HepG2 (cell line): ENCODE data around the gene ZNF839. TPM values are rescaled to one million over a fixed set of nuclear protein-coding genes. Genes with fewer than 3 reads are reported as not detected.

ENCODE experiments used
- ATAC-seq: fragments of 200-7000 bp; cut with Tn5 transposase; 3 replicates; pipeline ENCODE4 v1.9.1; 2020; ENCODE audit warnings: mild to moderate bottlenecking, moderate library complexity
- BruUV-seq: library from RNA; stranded (reverse); fragments of 400-500 nt; replicated peaks from 2 replicates; lab custom pipeline; 2021; lab: Mats Ljungman, UMichigan
- CTCF ChIA-PET: fragments of 300-600 bp; formaldehyde crosslinking; extraction: SDS; loops from one replicate; lab custom pipeline; 2021; ENCODE audit warnings: low total read pairs, inconsistent platforms, low intra/inter-chr PET ratio; lab: Yijun Ruan, JAX
- POLR2A ChIA-PET: fragments of 350-600 bp; sonication (Branson Sonifier 250); formaldehyde crosslinking; loops from one replicate; lab custom pipeline; 2020; ENCODE audit warnings: antibody characterized with exemption, inconsistent platforms; lab: Yijun Ruan, JAX
- DNase-seq: peaks from one replicate; pipeline ENCODE4 v3.0.0-alpha.2; 2015; ENCODE audit warnings: low spot score
- FAIRE-seq: peaks from 3 replicates; lab custom pipeline; 2011; peaks lifted over from hg19 to GRCh38; lab: Jason Lieb, UNC
- H2AFZ ChIP-seq: one replicate; pipeline ENCODE4 v1.6.1; 2011; ENCODE audit warnings: low read length, inconsistent platforms
- H3K27ac ChIP-seq: fragments of 300-600 bp; 3 replicates; pipeline ENCODE4 v1.8.0; 2011; ENCODE audit warnings: mixed run types, mild to moderate bottlenecking, mixed read lengths, low read length, inconsistent platforms; ENCODE audit not compliant: insufficient read depth; ENCODE audit errors: extremely low read length
- H3K27me3 ChIP-seq, 2 experiments: fragments of 200-600 bp in 1 of 2; 2 replicates in 1 of 2; 3 replicates in 1 of 2; pipeline versions ENCODE4 v1.6.0 to v1.8.0; 2011; ENCODE audit warnings: low read length in 2 of 2, mild to moderate bottlenecking in 2 of 2, moderate library complexity in 2 of 2, inconsistent platforms in 1 of 2; ENCODE audit not compliant: insufficient read depth in 2 of 2, control insufficient read depth in 1 of 2
- H3K36me3 ChIP-seq, 2 experiments: fragments of 200-600 bp in 1 of 2; replicated peaks in 1 of 2; 2 replicates in 1 of 2; 3 replicates in 1 of 2; pipeline versions ENCODE4 v1.5.1 to v1.8.0; 2011; ENCODE audit warnings: low read length in 2 of 2, inconsistent platforms in 1 of 2; ENCODE audit not compliant: insufficient read depth in 2 of 2, control insufficient read depth in 1 of 2
- H3K4me1 ChIP-seq: 2 replicates; pipeline ENCODE4 v1.5.1; 2012; ENCODE audit warnings: low read length, inconsistent platforms; ENCODE audit not compliant: insufficient read depth
- H3K4me2 ChIP-seq: 2 replicates; pipeline ENCODE4 v1.6.0; 2011; ENCODE audit warnings: low read depth, low read length, inconsistent platforms
- H3K4me3 ChIP-seq, 3 experiments: fragments of 200-600 bp in 1 of 3; sonication (generic), shearing (Covaris generic) in 1 of 3; replicated peaks in 1 of 3; 2 replicates each; pipeline ENCODE4 v1.5.1; 2011 to 2016; ENCODE audit warnings: low read length in 3 of 3, inconsistent platforms in 2 of 3, low read depth in 2 of 3, mild to moderate bottlenecking in 2 of 3, control low read depth in 1 of 3, mixed read lengths in 1 of 3; ENCODE audit not compliant: insufficient read depth in 1 of 3
- H3K79me2 ChIP-seq: one replicate; pipeline ENCODE4 v1.6.1; 2011; ENCODE audit warnings: low read length, inconsistent platforms; ENCODE audit not compliant: insufficient read depth
- H3K9ac ChIP-seq: 2 replicates; pipeline ENCODE4 v1.6.0; 2011; ENCODE audit warnings: mild to moderate bottlenecking, low read depth, low read length, inconsistent platforms; ENCODE audit not compliant: insufficient read depth
- H3K9me3 ChIP-seq: 2 replicates; pipeline ENCODE4 v1.5.1; 2012; ENCODE audit warnings: mild to moderate bottlenecking, low read length
- H4K20me1 ChIP-seq: 2 replicates; pipeline ENCODE4 v1.6.0; 2011; ENCODE audit warnings: inconsistent platforms, mild to moderate bottlenecking, low read length, moderate library complexity; ENCODE audit not compliant: insufficient read depth
- FIP1L1 ChIP-seq: fragments of 200-400 bp; formaldehyde crosslinking; IDR thresholded peaks from 2 replicates; pipeline ENCODE4 v1.6.1; 2018; ENCODE audit warnings: low read depth, mild to moderate bottlenecking, low read length, moderate library complexity, borderline replicate concordance; ENCODE audit not compliant: insufficient read depth
- HMGA1 ChIP-seq: sonication (generic); formaldehyde crosslinking; conservative IDR thresholded peaks from 2 replicates; pipeline ENCODE4 v1.4.0; 2020; ENCODE audit warnings: missing genetic modification reagents
- HOXA9 ChIP-seq: sonication (generic); formaldehyde crosslinking; IDR thresholded peaks from 2 replicates; pipeline ENCODE4 v1.8.1; 2022; ENCODE audit warnings: missing genetic modification reagents, mild to moderate bottlenecking, moderate library complexity, borderline replicate concordance
- KMT2B ChIP-seq: IDR thresholded peaks from 2 replicates; pipeline ENCODE4 v1.6.1; 2016; ENCODE audit warnings: missing genetic modification reagents, missing compliant biosample characterization
- MAF1 ChIP-seq: sonication (generic); formaldehyde crosslinking; IDR thresholded peaks from 2 replicates; pipeline ENCODE4 v1.5.0; 2020; ENCODE audit warnings: missing genetic modification reagents, borderline replicate concordance
- MAFG ChIP-seq: sonication (generic); formaldehyde crosslinking; IDR thresholded peaks from 2 replicates; pipeline ENCODE4 v1.5.1; 2020; ENCODE audit warnings: mild to moderate bottlenecking, missing genetic modification reagents
- NFRKB ChIP-seq: fragments of 450-650 bp; IDR thresholded peaks from 2 replicates; pipeline ENCODE4 v1.6.1; 2017
- SAP130 ChIP-seq: IDR thresholded peaks from 2 replicates; pipeline ENCODE4 v1.6.1; 2016; ENCODE audit warnings: low read depth
- SETDB1 ChIP-seq: sonication (generic); formaldehyde crosslinking; IDR thresholded peaks from 2 replicates; pipeline ENCODE4 v1.5.1; 2020; ENCODE audit warnings: missing genetic modification reagents, mild to moderate bottlenecking, borderline replicate concordance
- ZNF121 ChIP-seq: sonication (generic); formaldehyde crosslinking; IDR thresholded peaks from 2 replicates; pipeline ENCODE4 v1.5.0; 2020; ENCODE audit warnings: mild to moderate bottlenecking, missing genetic modification reagents
- ZNF234 ChIP-seq: sonication (generic); formaldehyde crosslinking; conservative IDR thresholded peaks from 2 replicates; pipeline ENCODE4 v1.5.1; 2020; ENCODE audit warnings: mild to moderate bottlenecking, missing genetic modification reagents
- ZNF430 ChIP-seq: sonication (generic); formaldehyde crosslinking; IDR thresholded peaks from 2 replicates; pipeline ENCODE4 v1.9.0; 2021; ENCODE audit warnings: mild to moderate bottlenecking, missing genetic modification reagents
- ZNF790 ChIP-seq: sonication (generic); formaldehyde crosslinking; IDR thresholded peaks from 2 replicates; pipeline ENCODE4 v1.8.0; 2022; ENCODE audit warnings: missing genetic modification reagents, mild to moderate bottlenecking, borderline replicate concordance
- WGBS: methylation state at CpG from one replicate; pipeline ENCODE4 v1.1.6; 2017; ENCODE audit warnings: low lambda C conversion rate; 5-methylcytosine and 5-hydroxymethylcytosine counted together
- in situ Hi-C: cut with HindIII; loops from 2 replicates; pipeline ENCODE4 v1.10.0; 2017; ENCODE audit warnings: low pct_unique_long_range_greater_than_20kb; ENCODE audit not compliant: extremely low pct_ligation_motif_present
- intact Hi-C: fragments of 100-400 bp; cut with micrococcal nuclease; formaldehyde crosslinking; loops from one replicate; pipeline ENCODE4 v1.10.0; 2022; ENCODE audit not compliant: unreplicated experiment
- polyA plus RNA-seq, 8 experiments: library from polyadenylated mRNA; depleted of rRNA in 3 of 8; stranded (reverse) in 7 of 8; unstranded in 1 of 8; fragments of >200 nt; fragmentation: Illumina TruSeq in 4 of 8; extraction: Trizol in 4 of 8; gene quantifications; 2 replicates each; pipeline versions ENCODE4 v1.2.1 to v1.2.3, GENCODE V29; 2011 to 2016; ENCODE audit warnings: low read depth in 4 of 8, missing spikeins in 1 of 8, mixed read lengths in 1 of 8; ENCODE audit not compliant: insufficient read depth in 1 of 8
- total RNA-seq, 5 experiments: library from RNA; depleted of rRNA; stranded (reverse); fragments of >200 nt; fragmentation: Illumina TruSeq; extraction: Trizol; gene quantifications; 2 replicates each; pipeline ENCODE4 v1.2.3, GENCODE V29; 2016; ENCODE audit warnings: low read depth in 1 of 5
- TF ChIP-seq, protein P1 (sequence below): IDR thresholded peaks from 2 replicates; pipeline ENCODE4 v1.6.1; 2016; ENCODE audit warnings: missing compliant biosample characterization, missing genetic modification reagents, borderline replicate concordance
- TF ChIP-seq, protein P2 (sequence below): sonication (generic); formaldehyde crosslinking; IDR thresholded peaks from 2 replicates; pipeline ENCODE4 v1.4.0; 2020; ENCODE audit warnings: missing genetic modification reagents, borderline replicate concordance
- TF ChIP-seq, protein P3 (sequence below): sonication (generic); formaldehyde crosslinking; IDR thresholded peaks from 2 replicates; pipeline ENCODE4 v1.8.0; 2022; ENCODE audit warnings: mild to moderate bottlenecking, missing genetic modification reagents, borderline replicate concordance
- TF ChIP-seq, protein P4 (sequence below): sonication (generic); formaldehyde crosslinking; IDR thresholded peaks from 2 replicates; pipeline ENCODE4 v1.8.1; 2023; ENCODE audit warnings: mild to moderate bottlenecking, inconsistent platforms, moderate library complexity, missing genetic modification reagents, borderline replicate concordance

ZNF839 gene
- total and polyA plus RNA-seq, 2 of the 13 experiments (the other 11 are each of a cell fraction or from before 2014, with no cell fraction given): 11.1 to 12.8 TPM

DNA sequence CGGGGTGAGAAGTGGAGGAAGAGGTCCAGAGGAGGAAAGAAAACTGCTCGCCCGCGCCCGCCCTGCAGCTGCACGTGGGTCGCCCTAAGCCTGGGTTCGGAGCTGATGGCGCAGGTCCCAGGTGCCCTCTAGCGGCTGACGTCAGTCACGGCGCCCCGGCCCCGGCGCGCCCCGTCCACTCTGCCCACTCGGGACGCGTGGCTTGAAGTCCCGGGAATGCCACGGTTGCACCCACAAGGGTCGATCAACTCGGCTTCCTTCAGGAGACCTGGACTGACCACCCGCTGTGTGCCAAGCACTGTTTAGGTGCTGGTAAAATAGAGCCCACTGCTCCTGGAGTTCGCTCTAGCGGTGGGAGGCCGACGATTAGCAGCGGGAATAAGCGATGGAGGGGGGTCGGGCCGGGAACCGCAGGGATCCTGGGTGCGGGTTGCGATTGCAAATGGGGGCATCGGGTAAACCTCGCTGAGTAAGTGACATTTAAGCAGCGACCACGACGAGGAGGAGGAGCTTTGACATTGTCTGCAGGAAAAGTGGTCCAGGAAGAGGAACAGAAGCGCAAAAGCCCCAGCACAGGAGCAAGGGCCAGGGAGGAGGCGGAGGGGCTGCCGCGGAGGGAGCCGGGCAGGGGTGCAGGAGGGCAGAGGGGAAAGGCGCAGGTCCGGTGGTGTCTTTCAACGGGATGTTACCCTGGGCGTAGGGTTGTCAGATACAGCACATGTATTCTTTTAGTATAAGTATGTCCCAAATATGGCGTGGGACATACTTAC is 5.1 kb upstream of the ZNF839 start:
- CTCF ChIA-PET: interaction anchor here (1.0 to 3.0 kb wide), 3 partner anchors 19 to 100 kb away, joined by 3 to 44 read pairs (median 4); no protein-coding TSS in a partner anchor
- DNase-seq (peak; percentile 53), FAIRE-seq (no peak), ATAC-seq (peak; percentile 72)
- no peaks in the 10 kb centered on the region for H3K36me3 ChIP-seq
- no peaks in the 10 kb centered on the region for H3K79me2 ChIP-seq
- in situ Hi-C loops: loop anchor here (5.0 to 10.0 kb wide), 3 partner anchors 77 to 352 kb away; partner anchors contain the start of gene DYNC1H1
- peak overlapping the region; percentile 69 to 86 (median 71) for H3K4me3 ChIP-seq
- no TSS peak for BruUV-seq
- H3K4me2 ChIP-seq: peak overlapping the region; percentile 86
- no peaks in the 10 kb centered on the region for H3K9me3 ChIP-seq
- H3K27me3 ChIP-seq: no peaks in the 10 kb centered on the region; a peak in 1 of 5 replicates
- POLR2A ChIA-PET: interaction anchor here (0.5 to 1.4 kb wide), 4 partner anchors 9 to 51 kb away, joined by 3 to 7 read pairs (median 3); partner anchors contain the start of gene MOK
- WGBS: 3% methylated on average over 39 of the region's 52 CpGs
- peak overlapping the region; percentile 55 for H3K9ac ChIP-seq
- peaks cover 44% of the 10 kb centered on the region for H3K4me1 ChIP-seq
- intact Hi-C loops: loop anchor here (1.0 to 5.0 kb wide), 3 partner anchors 79 to 203 kb away; no protein-coding TSS in a partner anchor
- peak overlapping the region; percentile 97 for H2AFZ ChIP-seq
- H3K27ac ChIP-seq: peak overlapping the region; percentile 10
- no peaks in the 10 kb centered on the region for H4K20me1 ChIP-seq
- TF ChIP-seq HOXA9 (CRISPR knock-in tag) (no peak), MAF1 (CRISPR knock-in tag) (no peak), SAP130 (peak; percentile 89), ZNF121 (CRISPR knock-in tag) (peak; percentile 13; the same call in 1 of the 2 replicates), MAFG (CRISPR knock-in tag) (no peak), ZNF430 (CRISPR knock-in tag) (peak; percentile 75; the same call in 1 of the 2 replicates), NFRKB (no peak), KMT2B (0 out of 2 replicates have a peak, but pooled peaks have one; percentile 34), HMGA1 (no peak), ZNF234 (CRISPR knock-in tag) (no peak), FIP1L1 (no peak), SETDB1 (no peak), ZNF790 (CRISPR knock-in tag) (no peak)
- TF ChIP-seq, protein P1, sequence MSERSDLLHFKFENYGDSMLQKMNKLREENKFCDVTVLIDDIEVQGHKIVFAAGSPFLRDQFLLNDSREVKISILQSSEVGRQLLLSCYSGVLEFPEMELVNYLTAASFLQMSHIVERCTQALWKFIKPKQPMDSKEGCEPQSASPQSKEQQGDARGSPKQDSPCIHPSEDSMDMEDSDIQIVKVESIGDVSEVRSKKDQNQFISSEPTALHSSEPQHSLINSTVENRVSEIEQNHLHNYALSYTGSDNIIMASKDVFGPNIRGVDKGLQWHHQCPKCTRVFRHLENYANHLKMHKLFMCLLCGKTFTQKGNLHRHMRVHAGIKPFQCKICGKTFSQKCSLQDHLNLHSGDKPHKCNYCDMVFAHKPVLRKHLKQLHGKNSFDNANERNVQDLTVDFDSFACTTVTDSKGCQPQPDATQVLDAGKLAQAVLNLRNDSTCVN (CRISPR knock-in tag): peak; percentile 63; the same call in 1 of the 2 replicates
- TF ChIP-seq, protein P2, sequence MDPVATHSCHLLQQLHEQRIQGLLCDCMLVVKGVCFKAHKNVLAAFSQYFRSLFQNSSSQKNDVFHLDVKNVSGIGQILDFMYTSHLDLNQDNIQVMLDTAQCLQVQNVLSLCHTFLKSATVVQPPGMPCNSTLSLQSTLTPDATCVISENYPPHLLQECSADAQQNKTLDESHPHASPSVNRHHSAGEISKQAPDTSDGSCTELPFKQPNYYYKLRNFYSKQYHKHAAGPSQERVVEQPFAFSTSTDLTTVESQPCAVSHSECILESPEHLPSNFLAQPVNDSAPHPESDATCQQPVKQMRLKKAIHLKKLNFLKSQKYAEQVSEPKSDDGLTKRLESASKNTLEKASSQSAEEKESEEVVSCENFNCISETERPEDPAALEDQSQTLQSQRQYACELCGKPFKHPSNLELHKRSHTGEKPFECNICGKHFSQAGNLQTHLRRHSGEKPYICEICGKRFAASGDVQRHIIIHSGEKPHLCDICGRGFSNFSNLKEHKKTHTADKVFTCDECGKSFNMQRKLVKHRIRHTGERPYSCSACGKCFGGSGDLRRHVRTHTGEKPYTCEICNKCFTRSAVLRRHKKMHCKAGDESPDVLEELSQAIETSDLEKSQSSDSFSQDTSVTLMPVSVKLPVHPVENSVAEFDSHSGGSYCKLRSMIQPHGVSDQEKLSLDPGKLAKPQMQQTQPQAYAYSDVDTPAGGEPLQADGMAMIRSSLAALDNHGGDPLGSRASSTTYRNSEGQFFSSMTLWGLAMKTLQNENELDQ (CRISPR knock-in tag): no peak
- TF ChIP-seq, protein P3, sequence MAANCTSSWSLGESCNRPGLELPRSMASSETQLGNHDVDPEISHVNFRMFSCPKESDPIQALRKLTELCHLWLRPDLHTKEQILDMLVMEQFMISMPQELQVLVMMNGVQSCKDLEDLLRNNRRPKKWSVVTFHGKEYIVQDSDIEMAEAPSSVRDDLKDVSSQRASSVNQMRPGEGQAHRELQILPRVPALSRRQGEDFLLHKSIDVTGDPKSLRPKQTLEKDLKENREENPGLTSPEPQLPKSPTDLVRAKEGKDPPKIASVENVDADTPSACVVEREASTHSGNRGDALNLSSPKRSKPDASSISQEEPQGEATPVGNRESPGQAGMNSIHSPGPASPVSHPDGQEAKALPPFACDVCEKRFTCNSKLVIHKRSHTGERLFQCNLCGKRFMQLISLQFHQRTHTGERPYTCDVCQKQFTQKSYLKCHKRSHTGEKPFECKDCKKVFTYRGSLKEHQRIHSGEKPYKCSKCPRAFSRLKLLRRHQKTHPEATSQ (CRISPR knock-in tag): no peak
- TF ChIP-seq, protein P4, sequence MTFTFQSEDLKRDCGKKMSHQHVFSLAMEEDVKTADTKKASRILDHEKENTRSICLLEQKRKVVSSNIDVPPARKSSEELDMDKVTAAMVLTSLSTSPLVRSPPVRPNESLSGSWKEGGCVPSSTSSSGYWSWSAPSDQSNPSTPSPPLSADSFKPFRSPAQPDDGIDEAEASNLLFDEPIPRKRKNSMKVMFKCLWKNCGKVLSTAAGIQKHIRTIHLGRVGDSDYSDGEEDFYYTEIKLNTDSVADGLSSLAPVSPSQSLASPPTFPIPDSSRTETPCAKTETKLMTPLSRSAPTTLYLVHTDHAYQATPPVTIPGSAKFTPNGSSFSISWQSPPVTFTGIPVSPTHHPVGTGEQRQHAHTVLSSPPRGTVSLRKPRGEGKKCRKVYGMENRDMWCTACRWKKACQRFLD (CRISPR knock-in tag): peak; percentile 68; the same call in 1 of the 2 replicates
